MM.1S (cell line): Measurements from ENCODE around the gene RGS7.
"Not testable (repeated sequence)": the region's sequence is repeated elsewhere in the genome, so short reads cannot be mapped to it uniquely, and the experiment has no call there.

Experiments used
- DNase-seq: peaks from one replicate; pipeline ENCODE4 v3.0.0-alpha.2; 2015
- H2AFZ ChIP-seq: fragments of 300-600 bp; sonication (generic); 2 replicates; pipeline ENCODE4 v1.6.0; 2016; ENCODE audit warnings: antibody characterized with exemption, low read length
- H3F3A ChIP-seq: fragments of 300-600 bp; sonication (generic); 2 replicates; pipeline ENCODE4 v1.6.1; 2016; ENCODE audit warnings: mild to moderate bottlenecking, antibody characterized with exemption, low read length, moderate library complexity, mixed read lengths; ENCODE audit not compliant: insufficient read depth
- H3K27ac ChIP-seq: fragments of 300-600 bp; sonication (generic); 2 replicates; pipeline ENCODE4 v1.5.1; 2016; ENCODE audit warnings: mild to moderate bottlenecking, low read length
- H3K27me3 ChIP-seq: fragments of 300-600 bp; sonication (generic); replicated peaks from 2 replicates; pipeline ENCODE4 v1.6.0; 2016; ENCODE audit warnings: low read length; ENCODE audit not compliant: insufficient read depth
- H3K36me3 ChIP-seq: fragments of 300-600 bp; sonication (generic); replicated peaks from 2 replicates; pipeline ENCODE4 v1.6.1; 2016; ENCODE audit warnings: mild to moderate bottlenecking, low read length, mixed read lengths; ENCODE audit not compliant: insufficient read depth
- H3K4me1 ChIP-seq: fragments of 300-600 bp; sonication (generic); 2 replicates; pipeline ENCODE4 v1.6.1; 2016; ENCODE audit warnings: low read length, mixed read lengths
- H3K4me2 ChIP-seq: fragments of 300-600 bp; sonication (generic); 2 replicates; pipeline ENCODE4 v1.6.0; 2016; ENCODE audit warnings: low read depth, low read length
- H3K4me3 ChIP-seq: fragments of 300-600 bp; sonication (generic); 2 replicates; pipeline ENCODE4 v1.5.1; 2016; ENCODE audit warnings: low read length, mixed read lengths
- H3K79me2 ChIP-seq: fragments of 300-600 bp; sonication (generic); 2 replicates; pipeline ENCODE4 v1.6.1; 2016; ENCODE audit warnings: mixed run types, low read length, mixed read lengths
- H3K9ac ChIP-seq: fragments of 300-600 bp; sonication (generic); 2 replicates; pipeline ENCODE4 v1.6.1; 2016; ENCODE audit warnings: low read length, mixed read lengths
- H3K9me2 ChIP-seq: fragments of 300-600 bp; sonication (generic); replicated peaks from 2 replicates; pipeline ENCODE4 v1.6.1; 2016; ENCODE audit warnings: mild to moderate bottlenecking, low read length, mixed read lengths; ENCODE audit not compliant: insufficient read depth
- H3K9me3 ChIP-seq: fragments of 300-600 bp; sonication (generic); replicated peaks from 2 replicates; pipeline ENCODE4 v1.6.1; 2016; ENCODE audit warnings: mild to moderate bottlenecking, low read length, mixed read lengths; ENCODE audit not compliant: insufficient read depth
- H4K20me1 ChIP-seq: fragments of 300-600 bp; sonication (generic); 2 replicates; pipeline ENCODE4 v1.6.1; 2016; ENCODE audit warnings: mild to moderate bottlenecking, low read length, moderate library complexity, mixed read lengths; ENCODE audit not compliant: insufficient read depth
- CTCF ChIP-seq: fragments of 300-600 bp; sonication (generic); IDR thresholded peaks from 2 replicates; pipeline ENCODE4 v1.5.1; 2016; ENCODE audit warnings: antibody characterized with exemption, low read length, mixed read lengths
- EZH2 ChIP-seq: fragments of 300-600 bp; sonication (generic); optimal IDR thresholded peaks from 2 replicates; pipeline ENCODE3; 2017; ENCODE audit warnings: low read depth, mild to moderate bottlenecking, antibody characterized with exemption, low read length, mixed read lengths
- EZH2phosphoT487 ChIP-seq: fragments of 300-600 bp; sonication (generic); IDR thresholded peaks from 2 replicates; pipeline ENCODE4 v1.6.1; 2018; ENCODE audit warnings: antibody characterized with exemption, low read length

Gene RGS7

GRCh38 chr1:241221319-241221718 lies 135.7 kb downstream of the RGS7 start:
- Histone ChIP-seq H3K4me2 (no peak overlapping the region), H3K27me3 (no peaks in the 10 kb centered on the region), H3F3A (no peaks in the 10 kb centered on the region), H3K27ac (no peak overlapping the region), H3K36me3 (no peaks in the 10 kb centered on the region), H3K9me3 (no peaks in the 10 kb centered on the region), H3K9ac (no peak overlapping the region), H2AFZ (no peak overlapping the region), H3K9me2 (no peaks in the 10 kb centered on the region), H3K4me1 (no peaks in the 10 kb centered on the region), H3K79me2 (no peaks in the 10 kb centered on the region), H3K4me3 (no peak overlapping the region), H4K20me1 (no peaks in the 10 kb centered on the region)
- TF ChIP-seq EZH2 (no peak), CTCF (no peak), EZH2phosphoT487 (no peak)
- DNase-seq = no peak

- H3K4me1 ChIP-seq, H3K27me3 ChIP-seq, H3K36me3 ChIP-seq, H4K20me1 ChIP-seq, DNase-seq, H2AFZ ChIP-seq, H3F3A ChIP-seq, H3K4me3 ChIP-seq, H3K9me2 ChIP-seq, H3K9ac ChIP-seq, H3K9me3 ChIP-seq, H3K27ac ChIP-seq, H3K4me2 ChIP-seq, H3K79me2 ChIP-seq: not testable (repeated sequence)
These were observed 136.1 kb downstream of the RGS7 start for GRCh38 chr1:241220913-241221312.

- no peak overlapping the region for H2AFZ ChIP-seq
- H3K36me3 ChIP-seq = no peaks in the 10 kb centered on the region
- TF ChIP-seq CTCF = no peak
- no peaks in the 10 kb centered on the region for H3K9me3 ChIP-seq
- H3K27ac ChIP-seq = no peak overlapping the region
- H3K9ac ChIP-seq = no peak overlapping the region
- H3K4me3 ChIP-seq = no peak overlapping the region
- no peaks in the 10 kb centered on the region for H3K4me1 ChIP-seq
- no peaks in the 10 kb centered on the region for H3K79me2 ChIP-seq
- H3F3A ChIP-seq = no peaks in the 10 kb centered on the region
- no peaks in the 10 kb centered on the region for H3K9me2 ChIP-seq
- H3K4me2 ChIP-seq = no peak overlapping the region
- H4K20me1 ChIP-seq = no peaks in the 10 kb centered on the region
- no peak for DNase-seq
- H3K27me3 ChIP-seq = no peaks in the 10 kb centered on the region
These were observed 137.6 kb downstream of the RGS7 start for GRCh38 chr1:241219449-241219848.

- H2AFZ ChIP-seq = no peak overlapping the region
- H3K36me3 ChIP-seq = no peaks in the 10 kb centered on the region
- H3F3A ChIP-seq = no peaks in the 10 kb centered on the region
- no peak for DNase-seq
- H3K4me2 ChIP-seq = no peak overlapping the region
- no peak overlapping the region for H3K4me3 ChIP-seq
- no peaks in the 10 kb centered on the region for H3K9me2 ChIP-seq
- no peaks in the 10 kb centered on the region for H4K20me1 ChIP-seq
- no peaks in the 10 kb centered on the region for H3K79me2 ChIP-seq
- H3K27me3 ChIP-seq = no peaks in the 10 kb centered on the region
- H3K27ac ChIP-seq = no peak overlapping the region
- H3K9me3 ChIP-seq = no peaks in the 10 kb centered on the region
- no peak overlapping the region for H3K9ac ChIP-seq
- no peaks in the 10 kb centered on the region for H3K4me1 ChIP-seq
- TF ChIP-seq EZH2 (no peak), CTCF (no peak), EZH2phosphoT487 (no peak)
These were observed 139.5 kb downstream of the RGS7 start for GRCh38 chr1:241217516-241217915.
